HG02938 (cell line): Measurements from ENCODE around the gene SMCO2.
"Not testable (repeated sequence)": the region's sequence is repeated elsewhere in the genome, so short reads cannot be mapped to it uniquely, and the experiment has no call there.

ENCODE experiments used
- ATAC-seq: cut with Tn5 transposase; IDR thresholded peaks from one replicate; pipeline ENCODE4 v1.9.1; 2021; ENCODE audit warnings: mild to moderate bottlenecking, moderate library complexity; ENCODE audit not compliant: unreplicated experiment

The SMCO2 gene

GRCh38 chr12:27523642-27524493 lies 77.3 kb downstream of the SMCO2 start, which contains the start of gene PPFIBP1:
PPFIBP1 (plus strand) TSS chr12:27524206; CDS start chr12:27633397, 109,191 bp downstream.
- ATAC-seq, result peak; percentile 87

GRCh38 chr12:27524494-27524835 lies 77.9 kb downstream of the SMCO2 start:
- peak; percentile 2 for ATAC-seq

- ATAC-seq, result no peak
Observed at GRCh38 chr12:27524839-27525753, 78.6 kb downstream of the SMCO2 start.

- ATAC-seq, result no peak
Observed at GRCh38 chr12:27527512-27527911, 81.0 kb downstream of the SMCO2 start.

GRCh38 chr12:27528788-27529187 lies 82.3 kb downstream of the SMCO2 start:
- ATAC-seq, result no peak

GRCh38 chr12:27530157-27530922 lies 83.8 kb downstream of the SMCO2 start:
- no peak for ATAC-seq

- ATAC-seq, result no peak
Observed at GRCh38 chr12:27531896-27532295, 85.4 kb downstream of the SMCO2 start.

- no peak for ATAC-seq
Observed at GRCh38 chr12:27534060-27534764, 87.7 kb downstream of the SMCO2 start.

GRCh38 chr12:27534765-27535161 lies 88.2 kb downstream of the SMCO2 start:
- ATAC-seq, result no peak

GRCh38 chr12:27535318-27535717 lies 88.8 kb downstream of the SMCO2 start:
- ATAC-seq, result no peak

- ATAC-seq, result no peak
Observed at GRCh38 chr12:27537855-27538675, 91.5 kb downstream of the SMCO2 start.

GRCh38 chr12:27539191-27539631 lies 92.7 kb downstream of the SMCO2 start:
- no peak for ATAC-seq

- no peak for ATAC-seq
Observed at GRCh38 chr12:27541031-27541719, 94.6 kb downstream of the SMCO2 start.

- no peak for ATAC-seq
Observed at GRCh38 chr12:27542628-27543027, 96.1 kb downstream of the SMCO2 start.

GRCh38 chr12:27544858-27545257 lies 98.3 kb downstream of the SMCO2 start:
- not testable (repeated sequence) for ATAC-seq

GRCh38 chr12:27545665-27546064 lies 99.1 kb downstream of the SMCO2 start:
- no peak for ATAC-seq

- ATAC-seq, result no peak
Observed at GRCh38 chr12:27547592-27547991, 101.1 kb downstream of the SMCO2 start.

GRCh38 chr12:27548301-27549199 lies 102.0 kb downstream of the SMCO2 start:
- no peak for ATAC-seq
